Neuronal stem cell (in vitro differentiated cells): ENCODE results near the gene TMC4.

Experiments
- DNase-seq: peaks from one replicate; pipeline ENCODE4 v3.0.0-alpha.2; 2013; ENCODE audit warnings: low spot score
- H2AFZ ChIP-seq: one replicate; pipeline ENCODE4 v1.6.1; 2013; ENCODE audit warnings: mild to moderate bottlenecking, low read length, inconsistent platforms
- H2AK5ac ChIP-seq: 2 replicates; pipeline ENCODE4 v1.6.1; 2013; ENCODE audit warnings: low read depth, mild to moderate bottlenecking, inconsistent platforms, low read length, moderate library complexity, mixed read lengths
- H2BK120ac ChIP-seq: 2 replicates; pipeline ENCODE4 v1.6.1; 2013; ENCODE audit warnings: low read depth, mild to moderate bottlenecking, inconsistent platforms, low read length, moderate library complexity, mixed read lengths
- H2BK12ac ChIP-seq: one replicate; pipeline ENCODE4 v1.6.1; 2013; ENCODE audit warnings: low read length, inconsistent platforms
- H2BK15ac ChIP-seq: 2 replicates; pipeline ENCODE4 v1.6.1; 2013; ENCODE audit warnings: mild to moderate bottlenecking, low read length, inconsistent platforms, mixed read lengths
- H2BK5ac ChIP-seq: one replicate; pipeline ENCODE4 v1.6.1; 2013; ENCODE audit warnings: inconsistent platforms, mild to moderate bottlenecking, low read length, moderate library complexity
- H3K14ac ChIP-seq: one replicate; pipeline ENCODE4 v1.6.1; 2013; ENCODE audit warnings: low read length, inconsistent platforms
- H3K18ac ChIP-seq: 2 replicates; pipeline ENCODE4 v1.6.1; 2013; ENCODE audit warnings: low read length, inconsistent platforms
- H3K23ac ChIP-seq: 2 replicates; pipeline ENCODE4 v1.6.1; 2013; ENCODE audit warnings: low read depth, mild to moderate bottlenecking, mixed read lengths, low read length, inconsistent platforms; ENCODE audit not compliant: poor library complexity
- H3K27ac ChIP-seq: replicated peaks from 3 replicates; pipeline ENCODE4 v1.5.1; 2013; ENCODE audit warnings: low read length, inconsistent platforms
- H3K27me3 ChIP-seq, 3 experiments: 2 replicates each; pipeline ENCODE4 v1.6.1; 2013; ENCODE audit warnings: low read length in 3 of 3, mild to moderate bottlenecking in 2 of 3, inconsistent platforms in 1 of 3, low read depth in 1 of 3, mixed read lengths in 1 of 3, moderate library complexity in 1 of 3; ENCODE audit not compliant: control insufficient read depth in 3 of 3, insufficient read depth in 3 of 3
- H3K36me3 ChIP-seq, 2 donors: replicated peaks in 1 of 2; 2 replicates each; pipeline ENCODE4 v1.6.1; 2013; ENCODE audit warnings: low read length in 2 of 2; ENCODE audit not compliant: control insufficient read depth in 2 of 2, insufficient read depth in 2 of 2
- H3K4ac ChIP-seq: 2 replicates; pipeline ENCODE4 v1.6.1; 2013; ENCODE audit warnings: inconsistent platforms, mild to moderate bottlenecking, low read length, moderate library complexity
- H3K4me1 ChIP-seq, 2 donors: 1 replicate in 1 of 2; 2 replicates in 1 of 2; pipeline ENCODE4 v1.6.1; 2013; ENCODE audit warnings: low read length in 2 of 2, low read depth in 1 of 2; ENCODE audit not compliant: control insufficient read depth in 2 of 2, insufficient read depth in 1 of 2
- H3K4me2 ChIP-seq: one replicate; pipeline ENCODE4 v1.6.1; 2013; ENCODE audit warnings: mild to moderate bottlenecking, low read length, inconsistent platforms; ENCODE audit not compliant: insufficient read depth, poor library complexity, severe bottlenecking
- H3K4me3 ChIP-seq, 2 donors: 2 replicates each; pipeline ENCODE4 v1.5.1; 2013; ENCODE audit warnings: low read length in 2 of 2, mild to moderate bottlenecking in 2 of 2, inconsistent platforms in 1 of 2, moderate library complexity in 1 of 2
- H3K79me1 ChIP-seq: one replicate; pipeline ENCODE4 v1.6.1; 2013; ENCODE audit warnings: low read depth, mild to moderate bottlenecking, inconsistent platforms, low read length, moderate library complexity
- H3K9ac ChIP-seq: one replicate; pipeline ENCODE4 v1.6.1; 2013; ENCODE audit warnings: mild to moderate bottlenecking, low read depth, low read length, inconsistent platforms; ENCODE audit not compliant: poor library complexity
- H3K9me3 ChIP-seq, 2 donors: replicated peaks in 1 of 2; 2 replicates each; pipeline versions ENCODE3 to v1.6.1; 2013; ENCODE audit warnings: low read length in 2 of 2, mild to moderate bottlenecking in 2 of 2, inconsistent platforms in 1 of 2, low read depth in 1 of 2, mixed read lengths in 1 of 2, moderate library complexity in 1 of 2; ENCODE audit not compliant: control insufficient read depth in 2 of 2, insufficient read depth in 1 of 2
- H4K8ac ChIP-seq: one replicate; pipeline ENCODE4 v1.6.1; 2013; ENCODE audit warnings: low read depth, mild to moderate bottlenecking, inconsistent platforms, low read length, moderate library complexity
- H4K91ac ChIP-seq: one replicate; pipeline ENCODE4 v1.6.1; 2013; ENCODE audit warnings: low read length, low read depth, mild to moderate bottlenecking, inconsistent platforms; ENCODE audit not compliant: poor library complexity
- WGBS, 2 donors: extraction: QIAGEN DNeasy Blood & Tissue Kit; methylation state at CpG; one replicate each; pipeline ENCODE4 v1.1.7; 2013; ENCODE audit warnings: missing lambda C conversion rate in 2 of 2, mixed read lengths in 1 of 2; ENCODE audit not compliant: insufficient read length in 2 of 2, insufficient replicate concordance in 1 of 2; ENCODE audit errors: extremely low coverage in 2 of 2; 5-methylcytosine and 5-hydroxymethylcytosine counted together

The TMC4 gene

GRCh38 chr19:54147676-54148075 lies 25.3 kb downstream of the TMC4 start:
- no peaks in the 10 kb centered on the region for H3K9me3 ChIP-seq
- H3K14ac ChIP-seq, result no peak overlapping the region
- no peaks in the 10 kb centered on the region for H3K27me3 ChIP-seq
- H2BK120ac ChIP-seq, result no peak overlapping the region
- H3K18ac ChIP-seq, result no peak overlapping the region
- no peak overlapping the region for H2BK15ac ChIP-seq
- DNase-seq, result no peak
- no peak overlapping the region for H3K4me2 ChIP-seq
- no peak overlapping the region for H3K23ac ChIP-seq
- H4K91ac ChIP-seq, result no peak overlapping the region
- no peak overlapping the region for H2BK12ac ChIP-seq
- no peak overlapping the region for H3K27ac ChIP-seq
- H2AK5ac ChIP-seq, result no peak overlapping the region
- H3K4ac ChIP-seq, result no peak overlapping the region
- H3K79me1 ChIP-seq, result peaks cover 16% of the 10 kb centered on the region
- peak overlapping the region; percentile 24 for H2BK5ac ChIP-seq
- no peak overlapping the region for H2AFZ ChIP-seq
- H3K36me3 ChIP-seq, result peaks cover 90 to 98% of the 10 kb centered on the region in 2 donors
- H3K9ac ChIP-seq, result no peak overlapping the region
- WGBS, 2 donors, result no CpG with 5 or more reads among the region's 3 CpGs
- H3K4me1 ChIP-seq, result no peaks in the 10 kb centered on the region
- no peak overlapping the region for H4K8ac ChIP-seq
- H3K4me3 ChIP-seq, result no peak overlapping the region

- no CpG with 5 or more reads among the region's 28 CpGs for WGBS, 2 donors
- H3K36me3 ChIP-seq, result peaks cover 87 to 100% of the 10 kb centered on the region in 2 donors
Measured at GRCh38 chr19:54145541-54146158, 27.3 kb downstream of the TMC4 start.

GRCh38 chr19:54142166-54142780 lies 30.7 kb downstream of the TMC4 start:
- no peak overlapping the region for H3K14ac ChIP-seq
- H3K4ac ChIP-seq, result no peak overlapping the region
- no peak overlapping the region for H3K18ac ChIP-seq
- no peak overlapping the region for H4K8ac ChIP-seq
- no peak overlapping the region for H2AFZ ChIP-seq
- H3K4me3 ChIP-seq, result no peak overlapping the region
- H3K9me3 ChIP-seq, result no peaks in the 10 kb centered on the region
- H3K9ac ChIP-seq, result no peak overlapping the region
- H3K27me3 ChIP-seq, result no peaks in the 10 kb centered on the region
- H2BK5ac ChIP-seq, result no peak overlapping the region
- H3K4me1 ChIP-seq, result peaks cover 10% of the 10 kb centered on the region in 2 donors
- H2BK15ac ChIP-seq, result no peak overlapping the region
- peaks cover 44% of the 10 kb centered on the region for H3K79me1 ChIP-seq
- H3K36me3 ChIP-seq, result peaks cover 68 to 86% of the 10 kb centered on the region in 2 donors
- H4K91ac ChIP-seq, result no peak overlapping the region
- H2BK12ac ChIP-seq, result no peak overlapping the region
- H3K23ac ChIP-seq, result no peak overlapping the region
- no peak for DNase-seq
- no peak overlapping the region for H2AK5ac ChIP-seq
- no peak overlapping the region for H2BK120ac ChIP-seq
- no peak overlapping the region for H3K27ac ChIP-seq
- no peak overlapping the region for H3K4me2 ChIP-seq
- WGBS, 2 donors, result no CpG with 5 or more reads among the region's 7 CpGs

More at GRCh38 chr19:54145541-54146158, 27.3 kb downstream of the TMC4 start:
- Histone ChIP-seq H3K4ac (no peak overlapping the region), H2AFZ (no peak overlapping the region), H4K91ac (no peak overlapping the region), H3K23ac (no peak overlapping the region), H3K27me3 (no peaks in the 10 kb centered on the region), H3K27ac (no peak overlapping the region), H3K79me1 (peaks cover 23% of the 10 kb centered on the region), H2BK5ac (no peak overlapping the region), H3K9me3 (no peaks in the 10 kb centered on the region), H3K9ac (no peak overlapping the region), H2BK15ac (no peak overlapping the region), H4K8ac (no peak overlapping the region), H3K4me1 (peaks cover 0 to 2% of the 10 kb centered on the region in 2 donors), H3K4me2 (no peak overlapping the region), H2BK120ac (no peak overlapping the region), H3K14ac (no peak overlapping the region), H3K18ac (no peak overlapping the region), H2BK12ac (no peak overlapping the region), H2AK5ac (no peak overlapping the region), H3K4me3 (no peak overlapping the region)
- DNase-seq, result no peak

GRCh38 chr19:54141356-54141755 lies 31.6 kb downstream of the TMC4 start:
- no peaks in the 10 kb centered on the region for H3K9me3 ChIP-seq
- H3K4me1 ChIP-seq, result peaks cover 10% of the 10 kb centered on the region in 2 donors
- no peak overlapping the region for H2BK12ac ChIP-seq
- H3K18ac ChIP-seq, result no peak overlapping the region
- H3K79me1 ChIP-seq, result peaks cover 42% of the 10 kb centered on the region
- H3K4me2 ChIP-seq, result no peak overlapping the region
- H3K23ac ChIP-seq, result no peak overlapping the region
- H3K4me3 ChIP-seq, result no peak overlapping the region
- H3K27ac ChIP-seq, result no peak overlapping the region
- H2BK15ac ChIP-seq, result no peak overlapping the region
- no peak overlapping the region for H4K8ac ChIP-seq
- no peak overlapping the region for H3K14ac ChIP-seq
- no peak overlapping the region for H2BK120ac ChIP-seq
- no peak overlapping the region for H3K9ac ChIP-seq
- H2AK5ac ChIP-seq, result no peak overlapping the region
- no peak overlapping the region for H2AFZ ChIP-seq
- H3K4ac ChIP-seq, result no peak overlapping the region
- H3K27me3 ChIP-seq, result no peaks in the 10 kb centered on the region
- H4K91ac ChIP-seq, result no peak overlapping the region
- H2BK5ac ChIP-seq, result no peak overlapping the region
- no CpG with 5 or more reads among the region's 3 CpGs for WGBS, 2 donors
- DNase-seq, result no peak
- H3K36me3 ChIP-seq, result peaks cover 59 to 76% of the 10 kb centered on the region in 2 donors
